Measurements from ENCODE around the gene ABCG1. TPM values are rescaled to one million over a fixed set of nuclear protein-coding genes. Genes with fewer than 3 reads are reported as not detected.

ABCG1 gene
- total and polyA plus RNA-seq, 2 experiments from 2014 or later, result 1.3 to 4.4 TPM

DNA sequence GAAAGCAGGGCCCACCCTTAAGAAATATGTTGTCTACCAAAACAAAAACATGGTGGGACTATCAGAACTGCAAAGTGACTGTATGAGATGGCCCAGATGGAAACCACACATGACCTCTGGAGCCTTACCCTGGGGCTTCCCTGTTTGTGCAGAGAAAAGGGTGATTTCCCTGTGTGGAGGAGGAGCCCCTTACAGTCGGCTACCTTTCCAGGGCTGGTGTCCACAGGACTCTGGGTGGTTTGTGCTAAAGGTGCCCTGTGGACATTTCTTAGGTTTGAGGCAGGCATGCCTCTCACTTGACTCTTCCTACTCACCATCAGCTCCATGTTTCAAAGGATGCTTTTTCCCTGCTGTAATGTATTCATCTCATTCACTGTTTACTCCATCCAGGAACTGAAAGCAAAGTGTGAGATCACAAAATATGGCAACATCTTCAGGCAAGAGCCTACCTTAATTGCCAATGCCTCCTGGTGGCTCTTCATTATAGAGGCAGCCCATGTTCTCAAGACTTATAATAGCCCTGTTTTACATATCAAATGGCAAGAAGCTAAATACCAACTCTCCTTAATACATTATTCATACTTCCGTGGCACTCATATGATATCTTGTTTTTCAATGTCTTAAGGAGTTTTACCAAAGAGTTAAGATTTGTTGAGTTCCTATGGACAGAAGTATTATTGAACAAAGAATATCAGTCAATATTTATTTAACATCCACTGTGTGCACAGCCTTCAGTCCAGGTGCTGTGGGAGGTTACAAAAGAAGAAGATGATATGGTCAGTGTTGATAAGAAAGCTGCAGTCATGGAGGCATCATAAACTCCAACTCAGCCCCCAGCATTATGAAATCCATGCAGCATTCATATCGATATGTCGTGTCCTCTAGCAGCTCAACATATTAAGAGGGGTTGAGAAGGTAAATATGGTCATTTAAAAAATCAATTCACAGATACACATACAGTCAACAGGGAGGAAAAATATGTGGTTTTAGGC, 111.7 kb downstream of the ABCG1 start:
- Mint-ChIP-seq H3K4me3 (no peak overlapping the region; the same call in 2 of the 3 replicates), H3K36me3 (ENCODE audit: low read depth) (peaks cover 29% of the 10 kb centered on the region), H3K27ac (no peak overlapping the region), H3K4me1 (peaks cover 12% of the 10 kb centered on the region), H3K27me3 (ENCODE audit: insufficient read depth, low read depth, poor library complexity) (no peaks in the 10 kb centered on the region), H3K9me3 (peaks cover 38% of the 10 kb centered on the region)
- H3K36me3 ChIP-seq (ENCODE audit: insufficient read depth), result no peaks in the 10 kb centered on the region
- H3K27me3 ChIP-seq (ENCODE audit: insufficient read depth), result no peaks in the 10 kb centered on the region
- H3K4me1 ChIP-seq (ENCODE audit: insufficient read depth), result 0 out of 2 replicates have a peak, but pooled peaks cover 11% of the 10 kb centered on the region
- no peaks in the 10 kb centered on the region for H3K79me2 ChIP-seq (replicated peaks; ENCODE audit: insufficient read depth)
- DNase-seq (ENCODE audit: low spot score) (no peak), ATAC-seq (no peak)
- H3K4me3 ChIP-seq, result no peak overlapping the region
- H2AFZ ChIP-seq, result no peak overlapping the region
- no peaks in the 10 kb centered on the region for H3F3A ChIP-seq (replicated peaks; ENCODE audit: low read depth)
- no peaks in the 10 kb centered on the region for H4K20me1 ChIP-seq (replicated peaks; ENCODE audit: insufficient read depth)
- TF ChIP-seq EZH2 (IDR thresholded peaks at IDR 0.05; ENCODE audit: low read depth, unreplicated experiment) (no peak), ZNF114 (CRISPR knock-in tag; IDR thresholded peaks at IDR 0.05) (no peak), EZH2phosphoT487 (IDR thresholded peaks at IDR 0.05; ENCODE audit: unreplicated experiment) (no peak), CREB1 (CRISPR knock-in tag; IDR thresholded peaks at IDR 0.05; ENCODE audit: low read depth) (no peak), POLR2AphosphoS5 (IDR thresholded peaks at IDR 0.05; ENCODE audit: low read depth) (no peak), NANOG (IDR thresholded peaks at IDR 0.05; ENCODE audit: borderline replicate concordance) (no peak), STAT1 (IDR thresholded peaks at IDR 0.05; ENCODE audit: unreplicated experiment) (no peak), JUNB (IDR thresholded peaks at IDR 0.05; ENCODE audit: unreplicated experiment) (no peak), ZNF331 (CRISPR knock-in tag; IDR thresholded peaks at IDR 0.05; ENCODE audit: low read depth) (no peak)
- TF ChIP-seq, protein P1, sequence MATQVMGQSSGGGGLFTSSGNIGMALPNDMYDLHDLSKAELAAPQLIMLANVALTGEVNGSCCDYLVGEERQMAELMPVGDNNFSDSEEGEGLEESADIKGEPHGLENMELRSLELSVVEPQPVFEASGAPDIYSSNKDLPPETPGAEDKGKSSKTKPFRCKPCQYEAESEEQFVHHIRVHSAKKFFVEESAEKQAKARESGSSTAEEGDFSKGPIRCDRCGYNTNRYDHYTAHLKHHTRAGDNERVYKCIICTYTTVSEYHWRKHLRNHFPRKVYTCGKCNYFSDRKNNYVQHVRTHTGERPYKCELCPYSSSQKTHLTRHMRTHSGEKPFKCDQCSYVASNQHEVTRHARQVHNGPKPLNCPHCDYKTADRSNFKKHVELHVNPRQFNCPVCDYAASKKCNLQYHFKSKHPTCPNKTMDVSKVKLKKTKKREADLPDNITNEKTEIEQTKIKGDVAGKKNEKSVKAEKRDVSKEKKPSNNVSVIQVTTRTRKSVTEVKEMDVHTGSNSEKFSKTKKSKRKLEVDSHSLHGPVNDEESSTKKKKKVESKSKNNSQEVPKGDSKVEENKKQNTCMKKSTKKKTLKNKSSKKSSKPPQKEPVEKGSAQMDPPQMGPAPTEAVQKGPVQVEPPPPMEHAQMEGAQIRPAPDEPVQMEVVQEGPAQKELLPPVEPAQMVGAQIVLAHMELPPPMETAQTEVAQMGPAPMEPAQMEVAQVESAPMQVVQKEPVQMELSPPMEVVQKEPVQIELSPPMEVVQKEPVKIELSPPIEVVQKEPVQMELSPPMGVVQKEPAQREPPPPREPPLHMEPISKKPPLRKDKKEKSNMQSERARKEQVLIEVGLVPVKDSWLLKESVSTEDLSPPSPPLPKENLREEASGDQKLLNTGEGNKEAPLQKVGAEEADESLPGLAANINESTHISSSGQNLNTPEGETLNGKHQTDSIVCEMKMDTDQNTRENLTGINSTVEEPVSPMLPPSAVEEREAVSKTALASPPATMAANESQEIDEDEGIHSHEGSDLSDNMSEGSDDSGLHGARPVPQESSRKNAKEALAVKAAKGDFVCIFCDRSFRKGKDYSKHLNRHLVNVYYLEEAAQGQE (IDR thresholded peaks at IDR 0.05; ENCODE audit: unreplicated experiment), result no peak
- TF ChIP-seq, protein P2, sequence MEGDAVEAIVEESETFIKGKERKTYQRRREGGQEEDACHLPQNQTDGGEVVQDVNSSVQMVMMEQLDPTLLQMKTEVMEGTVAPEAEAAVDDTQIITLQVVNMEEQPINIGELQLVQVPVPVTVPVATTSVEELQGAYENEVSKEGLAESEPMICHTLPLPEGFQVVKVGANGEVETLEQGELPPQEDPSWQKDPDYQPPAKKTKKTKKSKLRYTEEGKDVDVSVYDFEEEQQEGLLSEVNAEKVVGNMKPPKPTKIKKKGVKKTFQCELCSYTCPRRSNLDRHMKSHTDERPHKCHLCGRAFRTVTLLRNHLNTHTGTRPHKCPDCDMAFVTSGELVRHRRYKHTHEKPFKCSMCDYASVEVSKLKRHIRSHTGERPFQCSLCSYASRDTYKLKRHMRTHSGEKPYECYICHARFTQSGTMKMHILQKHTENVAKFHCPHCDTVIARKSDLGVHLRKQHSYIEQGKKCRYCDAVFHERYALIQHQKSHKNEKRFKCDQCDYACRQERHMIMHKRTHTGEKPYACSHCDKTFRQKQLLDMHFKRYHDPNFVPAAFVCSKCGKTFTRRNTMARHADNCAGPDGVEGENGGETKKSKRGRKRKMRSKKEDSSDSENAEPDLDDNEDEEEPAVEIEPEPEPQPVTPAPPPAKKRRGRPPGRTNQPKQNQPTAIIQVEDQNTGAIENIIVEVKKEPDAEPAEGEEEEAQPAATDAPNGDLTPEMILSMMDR (conservative IDR thresholded peaks at IDR 0.05; ENCODE audit: low read depth in 2 of 2), result no peak
- TF ChIP-seq, protein P3, sequence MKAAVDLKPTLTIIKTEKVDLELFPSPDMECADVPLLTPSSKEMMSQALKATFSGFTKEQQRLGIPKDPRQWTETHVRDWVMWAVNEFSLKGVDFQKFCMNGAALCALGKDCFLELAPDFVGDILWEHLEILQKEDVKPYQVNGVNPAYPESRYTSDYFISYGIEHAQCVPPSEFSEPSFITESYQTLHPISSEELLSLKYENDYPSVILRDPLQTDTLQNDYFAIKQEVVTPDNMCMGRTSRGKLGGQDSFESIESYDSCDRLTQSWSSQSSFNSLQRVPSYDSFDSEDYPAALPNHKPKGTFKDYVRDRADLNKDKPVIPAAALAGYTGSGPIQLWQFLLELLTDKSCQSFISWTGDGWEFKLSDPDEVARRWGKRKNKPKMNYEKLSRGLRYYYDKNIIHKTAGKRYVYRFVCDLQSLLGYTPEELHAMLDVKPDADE (IDR thresholded peaks at IDR 0.05), result no peak
- TF ChIP-seq, protein P4, sequence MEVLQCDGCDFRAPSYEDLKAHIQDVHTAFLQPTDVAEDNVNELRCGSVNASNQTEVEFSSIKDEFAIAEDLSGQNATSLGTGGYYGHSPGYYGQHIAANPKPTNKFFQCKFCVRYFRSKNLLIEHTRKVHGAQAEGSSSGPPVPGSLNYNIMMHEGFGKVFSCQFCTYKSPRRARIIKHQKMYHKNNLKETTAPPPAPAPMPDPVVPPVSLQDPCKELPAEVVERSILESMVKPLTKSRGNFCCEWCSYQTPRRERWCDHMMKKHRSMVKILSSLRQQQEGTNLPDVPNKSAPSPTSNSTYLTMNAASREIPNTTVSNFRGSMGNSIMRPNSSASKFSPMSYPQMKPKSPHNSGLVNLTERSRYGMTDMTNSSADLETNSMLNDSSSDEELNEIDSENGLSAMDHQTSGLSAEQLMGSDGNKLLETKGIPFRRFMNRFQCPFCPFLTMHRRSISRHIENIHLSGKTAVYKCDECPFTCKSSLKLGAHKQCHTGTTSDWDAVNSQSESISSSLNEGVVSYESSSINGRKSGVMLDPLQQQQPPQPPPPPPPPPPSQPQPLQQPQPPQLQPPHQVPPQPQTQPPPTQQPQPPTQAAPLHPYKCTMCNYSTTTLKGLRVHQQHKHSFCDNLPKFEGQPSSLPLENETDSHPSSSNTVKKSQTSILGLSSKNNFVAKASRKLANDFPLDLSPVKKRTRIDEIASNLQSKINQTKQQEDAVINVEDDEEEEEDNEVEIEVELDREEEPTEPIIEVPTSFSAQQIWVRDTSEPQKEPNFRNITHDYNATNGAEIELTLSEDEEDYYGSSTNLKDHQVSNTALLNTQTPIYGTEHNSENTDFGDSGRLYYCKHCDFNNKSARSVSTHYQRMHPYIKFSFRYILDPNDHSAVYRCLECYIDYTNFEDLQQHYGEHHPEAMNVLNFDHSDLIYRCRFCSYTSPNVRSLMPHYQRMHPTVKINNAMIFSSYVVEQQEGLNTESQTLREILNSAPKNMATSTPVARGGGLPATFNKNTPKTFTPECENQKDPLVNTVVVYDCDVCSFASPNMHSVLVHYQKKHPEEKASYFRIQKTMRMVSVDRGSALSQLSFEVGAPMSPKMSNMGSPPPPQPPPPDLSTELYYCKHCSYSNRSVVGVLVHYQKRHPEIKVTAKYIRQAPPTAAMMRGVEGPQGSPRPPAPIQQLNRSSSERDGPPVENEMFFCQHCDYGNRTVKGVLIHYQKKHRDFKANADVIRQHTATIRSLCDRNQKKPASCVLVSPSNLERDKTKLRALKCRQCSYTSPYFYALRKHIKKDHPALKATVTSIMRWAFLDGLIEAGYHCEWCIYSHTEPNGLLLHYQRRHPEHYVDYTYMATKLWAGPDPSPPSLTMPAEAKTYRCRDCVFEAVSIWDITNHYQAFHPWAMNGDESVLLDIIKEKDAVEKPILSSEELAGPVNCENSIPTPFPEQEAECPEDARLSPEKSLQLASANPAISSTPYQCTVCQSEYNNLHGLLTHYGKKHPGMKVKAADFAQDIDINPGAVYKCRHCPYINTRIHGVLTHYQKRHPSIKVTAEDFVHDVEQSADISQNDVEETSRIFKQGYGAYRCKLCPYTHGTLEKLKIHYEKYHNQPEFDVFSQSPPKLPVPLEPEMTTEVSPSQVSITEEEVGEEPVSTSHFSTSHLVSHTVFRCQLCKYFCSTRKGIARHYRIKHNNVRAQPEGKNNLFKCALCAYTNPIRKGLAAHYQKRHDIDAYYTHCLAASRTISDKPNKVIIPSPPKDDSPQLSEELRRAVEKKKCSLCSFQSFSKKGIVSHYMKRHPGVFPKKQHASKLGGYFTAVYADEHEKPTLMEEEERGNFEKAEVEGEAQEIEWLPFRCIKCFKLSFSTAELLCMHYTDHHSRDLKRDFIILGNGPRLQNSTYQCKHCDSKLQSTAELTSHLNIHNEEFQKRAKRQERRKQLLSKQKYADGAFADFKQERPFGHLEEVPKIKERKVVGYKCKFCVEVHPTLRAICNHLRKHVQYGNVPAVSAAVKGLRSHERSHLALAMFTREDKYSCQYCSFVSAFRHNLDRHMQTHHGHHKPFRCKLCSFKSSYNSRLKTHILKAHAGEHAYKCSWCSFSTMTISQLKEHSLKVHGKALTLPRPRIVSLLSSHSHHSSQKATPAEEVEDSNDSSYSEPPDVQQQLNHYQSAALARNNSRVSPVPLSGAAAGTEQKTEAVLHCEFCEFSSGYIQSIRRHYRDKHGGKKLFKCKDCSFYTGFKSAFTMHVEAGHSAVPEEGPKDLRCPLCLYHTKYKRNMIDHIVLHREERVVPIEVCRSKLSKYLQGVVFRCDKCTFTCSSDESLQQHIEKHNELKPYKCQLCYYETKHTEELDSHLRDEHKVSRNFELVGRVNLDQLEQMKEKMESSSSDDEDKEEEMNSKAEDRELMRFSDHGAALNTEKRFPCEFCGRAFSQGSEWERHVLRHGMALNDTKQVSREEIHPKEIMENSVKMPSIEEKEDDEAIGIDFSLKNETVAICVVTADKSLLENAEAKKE (CRISPR knock-in tag; IDR thresholded peaks at IDR 0.05), result no peak
- H3K27ac ChIP-seq (ENCODE audit: low read depth), result no peak overlapping the region
- no peaks in the 10 kb centered on the region for H3K9me2 ChIP-seq (ENCODE audit: insufficient read depth)
- H3K4me2 ChIP-seq, result no peak overlapping the region

All from GM23338 (cell line).